ENCODE data around the gene C20orf96. TPM values are rescaled to one million over a fixed set of nuclear protein-coding genes. Genes with fewer than 3 reads are reported as not detected.

C20orf96 gene
- total RNA-seq, 1 experiment from 2014 or later = 3.8 TPM

DNA sequence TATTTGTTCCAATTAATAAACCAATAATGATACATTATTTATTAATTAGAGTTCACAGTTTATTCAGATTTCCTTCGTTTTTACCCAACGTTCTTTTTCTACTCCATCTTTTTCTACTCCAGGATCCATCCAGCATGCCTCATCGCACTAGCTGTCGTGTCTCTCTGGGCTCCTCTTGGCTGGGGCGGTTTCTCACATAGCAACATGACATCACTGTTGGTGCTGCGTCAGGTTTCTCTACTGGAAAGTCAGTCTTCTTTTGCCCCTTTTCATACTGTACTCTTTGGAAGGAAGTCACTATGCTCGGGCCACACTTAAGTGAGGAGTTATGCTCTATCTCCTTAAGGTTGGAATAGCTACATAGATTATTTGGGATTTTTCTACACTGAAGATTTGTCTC, 21.1 kb upstream of the C20orf96 start:
- TF ChIP-seq, protein P1, sequence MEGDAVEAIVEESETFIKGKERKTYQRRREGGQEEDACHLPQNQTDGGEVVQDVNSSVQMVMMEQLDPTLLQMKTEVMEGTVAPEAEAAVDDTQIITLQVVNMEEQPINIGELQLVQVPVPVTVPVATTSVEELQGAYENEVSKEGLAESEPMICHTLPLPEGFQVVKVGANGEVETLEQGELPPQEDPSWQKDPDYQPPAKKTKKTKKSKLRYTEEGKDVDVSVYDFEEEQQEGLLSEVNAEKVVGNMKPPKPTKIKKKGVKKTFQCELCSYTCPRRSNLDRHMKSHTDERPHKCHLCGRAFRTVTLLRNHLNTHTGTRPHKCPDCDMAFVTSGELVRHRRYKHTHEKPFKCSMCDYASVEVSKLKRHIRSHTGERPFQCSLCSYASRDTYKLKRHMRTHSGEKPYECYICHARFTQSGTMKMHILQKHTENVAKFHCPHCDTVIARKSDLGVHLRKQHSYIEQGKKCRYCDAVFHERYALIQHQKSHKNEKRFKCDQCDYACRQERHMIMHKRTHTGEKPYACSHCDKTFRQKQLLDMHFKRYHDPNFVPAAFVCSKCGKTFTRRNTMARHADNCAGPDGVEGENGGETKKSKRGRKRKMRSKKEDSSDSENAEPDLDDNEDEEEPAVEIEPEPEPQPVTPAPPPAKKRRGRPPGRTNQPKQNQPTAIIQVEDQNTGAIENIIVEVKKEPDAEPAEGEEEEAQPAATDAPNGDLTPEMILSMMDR (IDR thresholded peaks at IDR 0.05; ENCODE audit: unreplicated experiment) = no peak
- Mint-ChIP-seq H3K27ac (ENCODE audit: low read depth, unreplicated experiment) (no peak overlapping the region), H3K4me3 (ENCODE audit: unreplicated experiment) (no peak overlapping the region), H3K36me3 (ENCODE audit: insufficient read depth, unreplicated experiment) (peaks cover under 1% of the 10 kb centered on the region), H3K4me1 (ENCODE audit: insufficient read depth, unreplicated experiment) (peaks cover 18% of the 10 kb centered on the region), H3K27me3 (ENCODE audit: insufficient read depth, unreplicated experiment) (no peaks in the 10 kb centered on the region), H3K9me3 (ENCODE audit: unreplicated experiment) (no peaks in the 10 kb centered on the region)
- no TSS peak for BruUV-seq (replicated peaks)
- POLR2A ChIA-PET = interaction anchor here (0.6 to 6.2 kb wide), 4 partner anchors 8 to 36 kb away, joined by 3 to 60 read pairs (median 25); partner anchors contain the start of genes SOX12 and ZCCHC3
- CTCF ChIA-PET = interaction anchor here (1.1 to 2.2 kb wide), 5 partner anchors 9 to 42 kb away, joined by 4 to 7 read pairs (median 4); no protein-coding TSS in a partner anchor
- intact Hi-C loops (cut with micrococcal nuclease) = no loop called here
- DNase-seq (ENCODE audit: unreplicated experiment) = no peak

DNA sequence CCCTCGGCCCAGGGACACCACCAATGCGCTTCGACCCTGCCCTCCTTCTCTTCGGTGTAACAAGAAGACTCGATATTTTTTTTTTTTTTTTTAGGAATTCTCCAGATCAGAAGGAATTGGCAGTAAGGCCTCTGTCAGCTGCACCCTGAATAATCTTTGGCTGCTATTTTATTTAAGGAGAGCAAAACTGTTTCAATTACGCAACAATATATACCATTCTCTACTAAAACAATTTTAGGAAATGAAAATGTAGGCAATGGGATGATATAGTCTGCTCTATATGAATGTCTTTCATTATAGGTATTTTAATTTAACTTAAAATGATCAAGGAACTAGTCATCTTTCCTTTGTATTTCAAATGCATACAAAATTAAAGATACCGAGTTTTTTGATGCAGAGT, 20.1 kb upstream of the C20orf96 start:
- Mint-ChIP-seq H3K4me1 (ENCODE audit: insufficient read depth, unreplicated experiment) (peaks cover 18% of the 10 kb centered on the region), H3K27me3 (ENCODE audit: insufficient read depth, unreplicated experiment) (no peaks in the 10 kb centered on the region), H3K4me3 (ENCODE audit: unreplicated experiment) (no peak overlapping the region), H3K27ac (ENCODE audit: low read depth, unreplicated experiment) (no peak overlapping the region), H3K36me3 (ENCODE audit: insufficient read depth, unreplicated experiment) (no peaks in the 10 kb centered on the region), H3K9me3 (ENCODE audit: unreplicated experiment) (no peaks in the 10 kb centered on the region)
- BruUV-seq (replicated peaks) = no TSS peak
- CTCF ChIA-PET = interaction anchor here (0.6 kb wide), 1 partner anchor 21 kb away, joined by 4 read pairs; no protein-coding TSS in a partner anchor
- POLR2A ChIA-PET = interaction anchor here (2.2 to 6.2 kb wide), 3 partner anchors 7 to 14 kb away, joined by 8 to 60 read pairs (median 46); partner anchors contain the start of genes SOX12 and ZCCHC3
- TF ChIP-seq, protein P1 (IDR thresholded peaks at IDR 0.05; ENCODE audit: unreplicated experiment) = no peak
- DNase-seq (ENCODE audit: unreplicated experiment) = no peak
- intact Hi-C loops (cut with micrococcal nuclease) = no loop called here

DNA sequence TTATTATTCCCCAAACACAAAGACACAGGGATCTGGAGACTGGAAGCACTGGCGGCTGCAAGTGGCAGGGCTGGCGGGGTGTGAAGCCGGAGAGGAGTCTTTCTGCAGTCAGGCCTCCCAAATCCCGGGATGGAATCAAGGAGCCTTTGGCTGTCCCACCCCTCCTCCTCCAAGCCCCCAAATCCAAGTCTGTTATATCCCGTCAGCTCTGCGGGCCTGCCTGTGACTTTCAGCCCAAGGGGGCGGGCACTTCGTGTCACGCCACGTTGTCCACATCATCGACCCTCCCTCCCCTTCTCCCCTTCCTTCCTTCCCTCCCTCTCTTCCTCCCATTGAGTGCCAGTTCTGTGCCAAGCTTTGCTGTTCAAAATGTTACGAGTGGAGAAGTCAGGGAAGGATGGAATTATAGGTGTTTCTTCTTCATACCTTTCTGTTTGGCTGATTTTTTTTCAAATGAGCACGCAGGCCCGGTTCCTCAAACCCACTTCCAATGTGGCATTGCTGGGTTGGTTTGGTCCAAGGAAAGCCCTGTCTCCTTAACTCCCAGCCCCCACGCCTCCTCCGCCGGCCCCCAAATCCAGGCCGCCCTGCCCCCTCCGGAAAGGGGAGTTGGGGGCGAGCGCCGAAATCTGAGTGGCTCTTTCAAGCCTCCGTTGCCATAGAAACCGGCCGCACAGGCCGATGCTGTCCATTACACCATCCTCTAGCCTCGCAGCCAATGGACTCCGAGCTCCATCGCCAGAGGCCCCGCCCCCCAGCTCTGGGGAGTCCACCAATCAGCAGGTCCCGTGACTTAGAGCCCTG, 19.5 kb upstream of the C20orf96 start:
- ChIA-PET POLR2A (interaction anchor here (0.5 to 6.2 kb wide), 3 partner anchors 11 to 52 kb away, joined by 3 to 60 read pairs (median 46); partner anchors contain the start of genes SOX12 and ZCCHC3), CTCF (interaction anchor here (0.6 kb wide), 1 partner anchor 21 kb away, joined by 4 read pairs; no protein-coding TSS in a partner anchor)
- H3K27me3 Mint-ChIP-seq (ENCODE audit: insufficient read depth, unreplicated experiment) = no peaks in the 10 kb centered on the region
- intact Hi-C loops (cut with micrococcal nuclease) = no loop called here
- no TSS peak for BruUV-seq (replicated peaks)
- H3K9me3 Mint-ChIP-seq (ENCODE audit: unreplicated experiment) = no peaks in the 10 kb centered on the region
- no peak for DNase-seq (ENCODE audit: unreplicated experiment)
- H3K27ac Mint-ChIP-seq (ENCODE audit: low read depth, unreplicated experiment) = no peak overlapping the region
- H3K4me3 Mint-ChIP-seq (ENCODE audit: unreplicated experiment) = no peak overlapping the region
- peaks cover 18% of the 10 kb centered on the region for H3K4me1 Mint-ChIP-seq (ENCODE audit: insufficient read depth, unreplicated experiment)
- H3K36me3 Mint-ChIP-seq (ENCODE audit: insufficient read depth, unreplicated experiment) = no peaks in the 10 kb centered on the region
- TF ChIP-seq, protein P1 (IDR thresholded peaks at IDR 0.05; ENCODE audit: unreplicated experiment) = no peak

DNA sequence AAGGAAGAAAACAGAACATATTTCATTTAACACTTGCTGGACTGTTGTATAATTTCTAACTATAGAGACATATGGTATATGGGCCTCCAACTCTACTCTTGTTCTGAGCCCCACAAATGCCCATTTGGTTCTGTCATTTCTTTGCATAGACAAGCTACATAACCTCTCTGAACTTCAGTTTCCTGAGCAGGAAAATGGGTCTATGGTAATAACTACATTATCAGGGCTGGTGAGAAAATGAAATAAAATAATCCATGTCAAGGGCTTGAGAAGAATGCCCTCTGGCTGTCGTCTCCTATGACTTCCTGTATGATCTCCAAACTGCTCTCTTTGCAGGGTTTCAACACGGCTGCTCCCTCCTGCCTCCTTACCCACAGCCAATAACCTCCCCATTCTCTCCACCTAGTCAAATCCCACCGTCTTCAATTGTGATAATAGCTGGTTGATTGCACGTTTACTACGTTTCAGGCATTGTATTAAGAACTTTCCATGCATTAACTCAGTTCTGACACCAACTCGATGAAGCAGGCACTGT, 18.8 kb upstream of the C20orf96 start:
- Mint-ChIP-seq H3K27ac (ENCODE audit: low read depth, unreplicated experiment) (no peak overlapping the region), H3K27me3 (ENCODE audit: insufficient read depth, unreplicated experiment) (no peaks in the 10 kb centered on the region), H3K4me3 (ENCODE audit: unreplicated experiment) (no peak overlapping the region), H3K9me3 (ENCODE audit: unreplicated experiment) (no peaks in the 10 kb centered on the region), H3K36me3 (ENCODE audit: insufficient read depth, unreplicated experiment) (no peaks in the 10 kb centered on the region), H3K4me1 (ENCODE audit: insufficient read depth, unreplicated experiment) (peaks cover 18% of the 10 kb centered on the region)
- DNase-seq (ENCODE audit: unreplicated experiment) = no peak
- no TSS peak for BruUV-seq (replicated peaks)
- TF ChIP-seq, protein P1 (IDR thresholded peaks at IDR 0.05; ENCODE audit: unreplicated experiment) = no peak
- CTCF ChIA-PET = interaction anchor here (1.1 kb wide), 1 partner anchor 8 kb away, joined by 5 read pairs; no protein-coding TSS in a partner anchor
- POLR2A ChIA-PET = interaction anchor here (4.0 to 6.2 kb wide), 2 partner anchors 11 to 15 kb away, joined by 46 to 60 read pairs; partner anchors contain the start of genes SOX12 and ZCCHC3
- intact Hi-C loops (cut with micrococcal nuclease) = no loop called here
